ENCODE results near the gene RAI1. TPM values are rescaled to one million over a fixed set of nuclear protein-coding genes. Genes with fewer than 3 reads are reported as not detected.
"Not testable (repeated sequence)": the region's sequence is repeated elsewhere in the genome, so short reads cannot be mapped to it uniquely, and the experiment has no call there.

The RAI1 gene
- total RNA-seq, 2 donors from 2014 or later: 15.8 to 31.0 TPM

DNA sequence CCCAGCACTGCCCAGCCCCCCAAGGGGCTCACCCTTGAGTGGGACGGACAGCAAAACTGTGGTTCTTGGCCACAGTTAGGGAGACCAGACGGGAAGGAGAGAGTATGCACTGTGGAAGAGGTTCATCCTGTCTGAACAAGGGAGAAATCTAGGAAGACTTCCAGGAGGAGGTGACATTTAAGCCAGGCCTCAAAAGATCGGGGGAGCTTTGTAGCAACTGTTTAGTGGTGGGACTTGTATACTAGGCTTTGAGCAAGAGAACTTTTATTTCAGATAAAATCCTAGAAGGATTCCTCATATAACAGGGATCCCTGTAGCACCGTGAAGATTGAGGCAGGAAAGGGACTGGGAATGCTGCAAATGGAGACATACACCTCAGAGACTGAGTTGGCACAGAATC, 124.8 kb downstream of the RAI1 start:
- H3K4me1 Mint-ChIP-seq (ENCODE audit: low read depth in 2 of 2): peaks cover 13 to 18% of the 10 kb centered on the region in 2 donors

GRCh38 chr17:17806611-17807274, 125.5 kb downstream of the RAI1 start:
- Mint-ChIP-seq H3K4me3 (no peak overlapping the region), H3K9me3 (no peaks in the 10 kb centered on the region), H3K27ac (no peak overlapping the region), H3K4me1 (ENCODE audit: low read depth in 2 of 2) (peaks cover 13 to 20% of the 10 kb centered on the region in 2 donors), H3K36me3 (no peaks in the 10 kb centered on the region), H3K27me3 (no peaks in the 10 kb centered on the region)
- ATAC-seq: no peak
- no peak for DNase-seq (ENCODE audit: low spot score)

More for the DNA sequence above, 124.8 kb downstream of the RAI1 start:
- H3K4me3 Mint-ChIP-seq: no peak overlapping the region
- H3K27ac Mint-ChIP-seq: no peak overlapping the region
- DNase-seq (ENCODE audit: low spot score) (no peak), ATAC-seq (no peak)
- H3K27me3 Mint-ChIP-seq: no peaks in the 10 kb centered on the region
- H3K9me3 Mint-ChIP-seq: no peaks in the 10 kb centered on the region
- no peaks in the 10 kb centered on the region for H3K36me3 Mint-ChIP-seq

DNA sequence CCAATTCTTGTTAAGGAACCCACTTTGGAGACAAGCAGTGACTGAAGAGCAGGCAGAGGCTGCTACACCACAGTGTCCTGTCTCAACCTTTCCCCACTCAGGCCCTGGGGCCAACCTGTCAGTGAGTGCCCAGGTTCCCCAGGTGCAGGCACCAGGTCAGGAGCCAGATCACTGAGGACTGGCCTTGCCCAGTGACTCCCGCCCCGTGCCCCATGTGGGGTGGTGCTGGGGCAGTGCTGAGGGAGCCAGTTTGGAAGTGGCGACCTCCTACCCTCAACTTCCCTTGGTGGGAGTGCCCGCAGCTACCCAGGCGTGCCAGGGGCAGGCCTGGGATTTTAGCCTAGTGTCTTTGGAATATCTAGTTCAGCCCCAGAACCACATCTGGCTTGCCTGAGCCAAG, 126.2 kb downstream of the RAI1 start:
- Mint-ChIP-seq H3K4me3 (no peak overlapping the region), H3K36me3 (no peaks in the 10 kb centered on the region), H3K9me3 (no peaks in the 10 kb centered on the region), H3K4me1 (ENCODE audit: low read depth in 2 of 2) (peaks cover 13 to 18% of the 10 kb centered on the region in 2 donors), H3K27ac (no peak overlapping the region), H3K27me3 (no peaks in the 10 kb centered on the region)
- no peak for ATAC-seq
- no peak for DNase-seq (ENCODE audit: low spot score)

DNA sequence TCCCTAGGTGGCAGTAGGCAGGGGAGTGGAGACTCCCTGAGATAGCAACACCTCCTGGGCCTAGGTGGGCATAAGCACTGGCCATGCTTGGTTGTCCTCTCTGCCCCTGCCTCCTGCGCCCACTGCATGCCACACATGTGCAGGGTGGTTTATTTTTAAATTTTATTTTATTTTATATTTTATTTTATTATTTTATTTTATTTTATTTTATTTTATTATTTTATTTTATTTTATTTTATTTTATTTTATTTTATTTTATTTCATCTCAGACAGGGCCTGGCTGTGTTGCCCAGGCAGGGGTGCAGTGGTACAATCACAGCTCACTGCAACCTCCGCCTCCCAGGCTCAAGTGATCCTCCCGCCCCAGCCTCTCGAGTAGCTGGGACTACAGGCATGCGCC, 126.9 kb downstream of the RAI1 start:
- not testable (repeated sequence) for H3K27ac Mint-ChIP-seq; DNase-seq (ENCODE audit: low spot score); H3K36me3 Mint-ChIP-seq; H3K9me3 Mint-ChIP-seq; H3K4me3 Mint-ChIP-seq; H3K27me3 Mint-ChIP-seq; ATAC-seq
- peaks cover 13 to 18% of the 10 kb centered on the region in 2 donors for H3K4me1 Mint-ChIP-seq (ENCODE audit: low read depth in 2 of 2)

GRCh38 chr17:17808706-17809432, 127.6 kb downstream of the RAI1 start:
- Mint-ChIP-seq H3K9me3 (no peaks in the 10 kb centered on the region), H3K36me3 (no peaks in the 10 kb centered on the region), H3K27me3 (no peaks in the 10 kb centered on the region), H3K4me3 (peak overlapping the region; percentile 49), H3K27ac (no peak overlapping the region), H3K4me1 (ENCODE audit: low read depth in 2 of 2) (peaks cover 13 to 18% of the 10 kb centered on the region in 2 donors)
- no peak for DNase-seq (ENCODE audit: low spot score)
- ATAC-seq: peak; percentile 29 to 50

DNA sequence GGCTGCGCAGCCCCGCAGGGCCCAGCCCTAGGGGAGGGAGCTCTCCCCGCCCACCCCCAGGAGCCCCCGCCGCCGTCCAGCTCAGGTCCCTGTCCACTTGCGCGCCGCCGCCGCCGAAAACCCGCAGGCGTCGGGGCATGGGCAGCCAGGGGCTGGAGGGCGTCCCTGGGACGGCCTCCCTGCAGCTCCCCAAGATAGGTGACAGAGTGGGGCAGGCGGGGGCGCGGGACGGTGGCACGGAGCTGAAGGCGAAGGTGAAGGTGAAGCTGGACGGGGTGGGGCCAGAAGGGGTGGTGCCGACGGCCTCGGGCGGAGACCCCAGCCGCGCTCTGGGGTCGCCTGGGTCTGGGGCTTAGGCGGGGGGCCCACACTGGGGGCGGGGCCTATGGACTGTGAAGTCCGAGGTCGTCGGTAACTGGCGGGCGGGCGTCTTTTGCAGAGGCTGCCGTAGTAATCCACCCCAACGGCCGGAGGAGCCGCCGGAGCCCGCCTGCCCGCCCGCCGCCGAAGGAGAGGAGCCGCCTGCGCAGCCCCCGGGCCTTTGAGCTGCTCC, 128.3 kb downstream of the RAI1 start:
- no peak overlapping the region for H3K4me3 Mint-ChIP-seq
- no peaks in the 10 kb centered on the region for H3K27me3 Mint-ChIP-seq
- H3K27ac Mint-ChIP-seq: no peak overlapping the region
- H3K4me1 Mint-ChIP-seq (ENCODE audit: low read depth in 2 of 2): peaks cover 13 to 18% of the 10 kb centered on the region in 2 donors
- no peaks in the 10 kb centered on the region for H3K36me3 Mint-ChIP-seq
- DNase-seq (ENCODE audit: low spot score) (no peak), ATAC-seq (peak in 1 of 2 donors; percentile 1)
- no peaks in the 10 kb centered on the region for H3K9me3 Mint-ChIP-seq

GRCh38 chr17:17810084-17810894, 129.0 kb downstream of the RAI1 start:
- no peaks in the 10 kb centered on the region for H3K27me3 Mint-ChIP-seq
- H3K4me1 Mint-ChIP-seq (ENCODE audit: low read depth in 2 of 2): peaks cover 13 to 18% of the 10 kb centered on the region in 2 donors
- no peaks in the 10 kb centered on the region for H3K9me3 Mint-ChIP-seq
- H3K27ac Mint-ChIP-seq: no peak overlapping the region
- H3K4me3 Mint-ChIP-seq: no peak overlapping the region
- H3K36me3 Mint-ChIP-seq: no peaks in the 10 kb centered on the region
- no peak for DNase-seq (ENCODE audit: low spot score)
- no peak for ATAC-seq

GRCh38 chr17:17810895-17811248, 129.6 kb downstream of the RAI1 start:
- ATAC-seq (no peak), DNase-seq (ENCODE audit: low spot score) (no peak)
- Mint-ChIP-seq H3K27me3 (no peaks in the 10 kb centered on the region), H3K36me3 (no peaks in the 10 kb centered on the region), H3K9me3 (no peaks in the 10 kb centered on the region), H3K27ac (no peak overlapping the region), H3K4me1 (ENCODE audit: low read depth in 2 of 2) (peaks cover 12 to 16% of the 10 kb centered on the region in 2 donors), H3K4me3 (no peak overlapping the region)

DNA sequence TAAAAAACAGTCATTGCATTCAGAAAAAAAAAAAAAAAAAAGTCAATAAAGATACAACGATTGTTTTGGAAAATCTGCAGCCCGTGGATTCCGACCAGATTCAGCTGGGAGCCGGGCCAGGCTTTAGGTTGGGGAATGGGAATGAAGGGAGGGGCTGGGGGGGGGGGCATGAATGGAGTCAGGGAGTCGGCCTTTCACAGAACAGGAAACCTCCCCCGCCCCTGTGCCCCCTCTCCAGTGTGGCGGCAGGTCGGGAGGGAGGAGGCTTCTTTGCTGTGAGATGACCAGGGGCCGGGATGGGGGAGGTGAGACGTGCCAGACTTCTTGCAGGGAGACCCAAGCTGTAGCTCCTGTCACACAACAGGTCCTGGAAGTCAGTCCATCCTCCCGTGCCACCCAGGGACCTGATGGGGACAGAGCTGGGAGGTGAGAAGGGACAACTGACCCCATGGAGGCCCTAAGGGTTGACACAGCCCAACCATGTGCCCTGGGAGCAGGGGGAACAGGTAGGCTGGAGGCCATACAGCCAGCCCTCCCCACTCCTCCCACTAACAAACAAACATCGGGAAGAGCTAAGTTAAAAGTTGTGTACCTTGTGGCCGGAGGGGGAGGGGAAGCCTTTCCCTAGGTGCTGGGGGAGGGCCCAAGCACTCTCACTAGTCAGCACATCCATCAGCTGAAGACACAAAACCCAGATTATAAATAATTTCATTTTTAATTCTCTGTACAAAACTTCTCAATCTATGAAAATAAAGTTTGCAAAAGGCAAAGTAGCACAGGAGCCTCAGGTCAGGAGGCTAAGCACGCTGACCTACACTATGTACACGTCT, 130.3 kb downstream of the RAI1 start:
- H3K4me1 Mint-ChIP-seq (ENCODE audit: low read depth in 2 of 2): peaks cover 8 to 12% of the 10 kb centered on the region in 2 donors
- ATAC-seq: no peak

DNA sequence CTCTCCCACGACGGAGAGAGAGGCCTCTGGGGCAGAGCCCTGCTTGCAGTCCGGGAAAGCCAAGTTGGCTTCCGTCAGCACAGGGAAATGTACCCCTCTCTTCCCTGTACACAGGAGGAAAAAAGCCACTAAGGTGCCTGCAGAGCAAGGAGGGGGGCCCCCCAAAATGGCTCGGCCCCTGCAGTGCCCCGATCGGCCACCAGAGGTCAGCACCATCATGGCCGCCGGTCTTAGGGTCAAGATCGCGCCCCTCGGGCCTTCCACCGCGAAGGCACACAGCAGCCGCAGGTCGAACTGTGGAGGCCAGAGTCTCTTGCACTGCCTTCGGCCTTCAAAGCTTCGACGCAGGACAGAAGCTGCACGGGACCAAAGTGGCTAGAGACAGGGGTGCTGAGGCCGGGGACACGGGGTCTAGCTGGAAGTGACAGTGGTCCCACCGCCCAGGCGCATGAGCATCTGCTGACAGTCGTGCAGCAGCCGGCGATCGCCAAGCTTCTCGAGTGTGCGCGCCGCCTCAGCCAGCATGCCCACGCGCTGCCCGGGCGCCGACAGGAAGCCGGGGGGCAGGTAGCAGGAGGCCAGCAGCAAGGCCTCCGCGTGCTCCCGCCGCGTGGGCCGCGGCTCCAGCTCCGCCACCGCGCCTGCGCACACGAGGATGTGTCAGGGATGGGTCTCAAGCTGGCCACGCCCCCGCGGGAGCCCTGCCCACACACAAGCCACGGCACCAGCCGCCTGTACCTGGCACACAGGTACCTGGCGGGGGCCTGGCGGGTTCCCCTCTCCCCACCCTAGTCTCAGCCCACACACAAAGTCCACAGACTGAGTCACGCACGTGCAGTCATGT, 131.2 kb downstream of the RAI1 start:
- ATAC-seq (peak in 1 of 2 donors; percentile 67), DNase-seq (ENCODE audit: low spot score) (peak; percentile 80)
- Mint-ChIP-seq H3K9me3 (no peaks in the 10 kb centered on the region), H3K4me3 (no peak overlapping the region), H3K36me3 (no peaks in the 10 kb centered on the region), H3K27me3 (no peaks in the 10 kb centered on the region), H3K4me1 (ENCODE audit: low read depth in 2 of 2) (peaks cover 8 to 9% of the 10 kb centered on the region in 2 donors), H3K27ac (no peak overlapping the region)

More for the DNA sequence above, 130.3 kb downstream of the RAI1 start:
- Mint-ChIP-seq H3K36me3 (no peaks in the 10 kb centered on the region), H3K27me3 (no peaks in the 10 kb centered on the region), H3K4me3 (no peak overlapping the region), H3K9me3 (no peaks in the 10 kb centered on the region), H3K27ac (no peak overlapping the region)
- DNase-seq (ENCODE audit: low spot score): no peak

GRCh38 chr17:17813055-17813724, 131.9 kb downstream of the RAI1 start:
- H3K36me3 Mint-ChIP-seq: no peaks in the 10 kb centered on the region
- no peak overlapping the region for H3K27ac Mint-ChIP-seq

DNA sequence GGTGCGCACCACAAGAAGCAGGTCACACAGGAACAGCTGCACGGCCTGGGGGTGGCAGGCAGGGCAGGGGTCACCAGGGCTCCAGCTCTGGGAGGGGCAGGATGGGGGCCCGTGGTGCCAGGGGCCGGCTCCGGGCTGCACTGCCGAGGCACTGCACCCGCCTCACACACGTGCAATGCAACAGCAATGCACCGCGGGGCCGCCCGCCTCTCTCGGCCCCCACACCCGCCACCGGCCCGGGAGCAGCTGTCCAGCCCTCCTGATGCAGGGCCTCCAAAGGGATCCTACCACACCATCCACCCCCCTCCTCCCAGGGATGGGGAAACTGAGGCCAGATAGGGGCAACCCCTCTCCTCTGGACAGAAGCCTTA, 132.5 kb downstream of the RAI1 start:
- Mint-ChIP-seq H3K27ac (no peak overlapping the region), H3K4me3 (no peak overlapping the region), H3K36me3 (no peaks in the 10 kb centered on the region), H3K4me1 (ENCODE audit: low read depth in 2 of 2) (peaks cover 7 to 8% of the 10 kb centered on the region in 2 donors), H3K27me3 (no peaks in the 10 kb centered on the region), H3K9me3 (no peaks in the 10 kb centered on the region)
- no peak for ATAC-seq
- no peak for DNase-seq (ENCODE audit: low spot score)

More at GRCh38 chr17:17813055-17813724, 131.9 kb downstream of the RAI1 start:
- H3K4me3 Mint-ChIP-seq: no peak overlapping the region
- ATAC-seq (no peak), DNase-seq (ENCODE audit: low spot score) (no peak)
- H3K9me3 Mint-ChIP-seq: no peaks in the 10 kb centered on the region
- peaks cover 6 to 8% of the 10 kb centered on the region in 2 donors for H3K4me1 Mint-ChIP-seq (ENCODE audit: low read depth in 2 of 2)
- H3K27me3 Mint-ChIP-seq: no peaks in the 10 kb centered on the region
